Femur (tissue), 1 donor: Measurements from ENCODE around the gene PXK.

Source experiments
- DNase-seq: peaks from one replicate; pipeline ENCODE4 v3.0.0-alpha.2; 2017

The PXK gene

DNA sequence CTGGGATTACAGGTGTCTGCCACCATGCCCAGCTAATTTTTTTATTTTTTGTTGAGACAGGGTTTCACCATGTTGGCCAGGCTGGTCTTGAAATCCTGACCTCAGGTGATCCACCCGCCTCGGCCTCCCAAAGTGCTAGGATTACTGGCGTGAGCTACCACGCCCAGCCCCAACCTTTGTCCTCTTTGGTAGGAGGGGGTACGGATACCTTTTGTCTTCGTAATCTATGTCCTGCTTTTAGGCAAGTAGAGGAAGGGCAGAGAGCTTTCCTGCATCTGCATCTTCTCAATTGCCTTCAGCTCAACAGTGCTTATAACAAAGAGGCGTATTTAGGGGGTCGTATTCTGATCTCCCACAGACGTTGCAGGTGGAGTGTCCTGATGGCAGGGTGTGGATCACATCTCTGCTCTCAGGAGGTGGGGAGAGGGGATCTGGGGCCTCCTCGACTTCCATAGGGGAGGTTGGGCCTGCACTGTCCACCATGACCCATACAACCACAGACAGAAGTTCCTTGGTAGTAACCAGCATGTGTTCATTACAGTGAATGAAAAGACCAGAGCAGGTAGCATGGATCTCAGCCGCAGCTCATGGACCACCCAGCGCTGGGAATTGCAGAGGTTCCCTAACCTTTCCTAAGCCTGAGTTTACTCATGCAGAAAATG lies 137.8 kb downstream of the PXK start:
- DNase-seq = no peak

DNA sequence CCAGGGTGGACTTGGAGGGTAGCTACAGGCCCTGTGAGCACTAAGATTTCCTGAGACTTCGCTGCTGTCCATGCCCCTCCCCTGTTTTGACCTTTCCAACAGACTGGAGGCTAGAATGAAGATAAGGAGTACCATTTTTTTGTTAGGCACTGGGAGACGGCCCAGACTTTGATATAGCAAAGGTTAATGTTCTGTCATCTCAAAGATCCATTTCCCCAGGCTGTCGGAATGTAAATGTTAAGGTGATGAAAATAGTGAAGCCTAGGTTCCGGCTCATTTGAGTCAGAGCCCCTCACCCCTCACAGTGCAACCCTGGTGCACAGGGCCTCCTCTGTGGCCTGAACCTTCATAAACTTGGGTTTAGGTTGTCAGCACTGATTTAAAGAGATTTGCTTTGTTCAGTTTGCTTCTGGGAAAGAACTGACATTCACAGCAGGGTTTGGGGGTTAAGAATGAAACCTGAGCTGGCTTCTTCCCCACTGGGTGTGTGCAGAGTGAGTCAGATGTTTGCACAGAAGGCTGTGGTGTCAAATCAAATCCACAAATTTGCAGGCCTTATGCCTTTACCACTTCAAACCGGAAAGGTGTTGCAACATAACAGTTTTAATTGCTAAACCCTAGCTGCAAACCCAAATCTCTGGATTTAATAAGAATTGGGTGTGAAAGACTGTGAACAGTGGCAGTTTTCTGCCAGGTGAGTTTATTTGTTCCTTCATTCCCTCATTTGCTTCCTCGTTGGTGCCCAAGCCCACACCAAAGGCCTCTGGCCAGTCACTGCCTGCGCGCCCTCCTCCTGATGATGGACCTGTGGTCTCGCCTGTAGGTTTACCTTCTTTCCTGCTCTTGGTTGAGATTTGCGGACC lies 138.6 kb downstream of the PXK start:
- DNase-seq = no peak

DNA sequence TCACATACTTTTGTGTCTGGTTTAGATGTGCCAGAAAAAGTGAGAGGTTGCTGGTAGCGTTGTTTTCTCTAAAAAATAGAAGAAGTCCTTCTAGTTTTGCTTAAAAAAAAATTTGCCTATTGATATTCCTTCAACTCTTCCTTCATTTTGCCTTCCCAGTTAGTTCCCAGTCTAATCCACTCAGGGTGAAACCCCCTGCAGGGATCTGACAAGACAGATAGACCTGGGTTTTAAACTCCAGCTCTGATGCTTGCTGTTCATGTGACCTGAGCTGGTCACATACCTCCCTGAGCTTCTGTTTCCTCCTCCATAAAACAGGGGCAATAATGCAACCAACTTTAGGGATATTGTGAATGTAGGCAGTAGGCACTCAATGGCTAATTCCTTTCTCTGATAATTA lies 140.6 kb downstream of the PXK start:
- no peak for DNase-seq

DNA sequence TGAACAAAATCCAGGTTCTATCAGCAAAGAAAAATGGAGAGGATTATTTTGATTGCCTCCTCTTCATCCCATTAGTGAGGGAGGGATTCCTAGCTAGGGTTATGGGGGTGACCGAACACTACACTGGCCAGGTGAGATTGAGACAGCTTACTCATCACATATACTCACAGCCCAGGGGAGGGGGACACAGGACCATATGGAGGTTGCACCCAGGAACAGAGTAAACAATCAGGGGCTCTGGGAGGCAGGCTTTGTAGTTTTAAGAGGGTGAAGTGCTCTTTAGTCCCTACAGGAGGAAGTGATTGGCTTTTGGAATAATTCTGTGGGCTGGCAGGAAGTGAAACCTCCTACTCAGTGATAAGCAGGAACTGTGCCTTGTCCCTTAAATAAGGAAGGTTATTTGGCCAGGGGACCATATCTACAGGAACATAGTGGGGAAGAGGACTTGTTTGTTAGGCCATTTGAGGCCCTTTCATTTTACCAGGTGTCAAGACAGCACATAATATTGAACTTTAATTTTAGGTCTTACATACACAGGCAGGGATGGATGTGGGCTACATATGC lies 141.7 kb downstream of the PXK start:
- no peak for DNase-seq

DNA sequence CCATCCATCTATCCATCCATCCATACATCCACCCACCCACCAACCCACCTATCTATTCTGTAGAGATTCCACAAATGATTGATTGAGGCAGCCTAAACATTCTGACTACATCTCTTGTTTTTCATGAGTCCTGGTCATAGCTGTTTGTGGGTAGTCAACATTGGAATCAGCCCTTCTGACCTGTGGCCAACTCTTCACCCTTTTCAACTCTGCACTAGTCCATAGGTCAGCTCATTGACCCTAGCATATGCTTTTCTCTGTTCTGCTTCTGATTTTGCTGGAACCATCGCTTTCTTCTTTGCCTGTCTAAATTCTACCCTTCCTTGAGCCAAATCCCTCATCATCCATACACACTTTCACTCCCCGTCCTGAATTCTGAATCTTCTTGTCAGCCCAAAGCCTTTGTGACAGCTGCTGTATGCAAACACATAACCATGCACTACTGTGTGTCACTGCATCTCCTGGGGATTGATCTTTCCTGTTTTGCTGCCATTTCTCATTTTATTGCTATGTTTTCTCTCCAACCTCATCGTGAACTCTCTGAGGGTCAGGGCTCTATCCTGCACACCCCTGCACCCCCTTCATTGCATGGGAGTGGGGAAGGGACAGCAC lies 142.4 kb downstream of the PXK start:
- DNase-seq = no peak
